NCI-H1092 (cell line): Measurements from ENCODE around the gene CCDC70.
A peak's percentile ranks its signal among the peaks of the same experiment; 100 is the strongest.
"Not testable (repeated sequence)": the region's sequence is repeated elsewhere in the genome, so short reads cannot be mapped to it uniquely, and the experiment has no call there.

Source experiments
- DNase-seq: peaks from one replicate; lab custom pipeline; 2025; lab: John Stamatoyannopoulos, UW

The CCDC70 gene

DNA sequence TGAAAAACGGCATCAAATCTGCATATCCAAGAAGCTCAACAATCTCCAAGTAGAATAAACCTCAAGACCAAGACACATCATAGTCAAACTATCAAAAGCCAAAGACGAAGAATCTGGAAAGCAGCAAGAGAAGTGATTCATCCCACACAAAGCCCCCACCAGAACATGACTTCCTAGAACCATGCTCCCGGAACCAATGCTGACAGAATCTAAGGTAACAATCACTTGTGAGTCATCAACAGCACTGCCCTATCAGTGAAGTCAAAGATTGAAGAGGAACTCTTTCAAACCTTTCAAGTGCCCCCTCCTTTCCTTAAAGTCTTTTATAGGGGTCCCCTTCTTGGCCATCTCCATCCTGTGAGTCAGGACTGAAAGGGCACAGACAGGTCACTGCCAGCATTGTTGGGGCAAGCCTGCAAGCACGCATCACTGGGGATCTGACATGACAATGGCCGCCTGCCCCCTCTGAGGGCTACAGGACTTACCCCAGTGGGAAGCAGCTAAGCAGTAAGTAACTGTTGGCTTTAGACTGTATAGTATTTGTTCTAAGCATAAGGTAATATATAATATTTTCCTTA lies at the start of gene CCDC70:
TSS of gene CCDC70 (plus strand) at position 247 of the 578 bp plus-strand sequence. CDS start 3,443 bp downstream, outside the sequence.
- no peak for DNase-seq

DNA sequence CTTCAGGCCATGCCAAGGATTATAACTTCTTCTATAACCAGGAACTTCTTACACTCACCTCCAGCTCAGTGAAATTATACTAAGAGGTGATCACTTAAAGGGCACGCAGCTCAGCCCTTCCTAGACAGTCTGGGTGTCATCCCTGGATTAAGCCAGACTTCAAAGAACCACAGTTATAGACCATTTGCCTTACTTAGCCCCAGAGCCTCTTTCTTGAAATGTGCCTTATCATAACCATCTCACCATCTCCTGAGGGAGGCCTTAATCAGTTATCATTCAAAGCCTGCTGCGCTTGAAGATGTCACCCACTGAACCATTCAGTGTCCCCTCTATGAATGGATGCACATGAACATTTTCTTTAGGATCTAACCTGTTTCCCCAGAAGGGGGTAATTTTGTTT lies 47.7 kb upstream of the CCDC70 start:
- DNase-seq: no peak

- peak; percentile 43 for DNase-seq
Observed at GRCh38 chr13:51814825-51815650, 46.7 kb upstream of the CCDC70 start.

DNA sequence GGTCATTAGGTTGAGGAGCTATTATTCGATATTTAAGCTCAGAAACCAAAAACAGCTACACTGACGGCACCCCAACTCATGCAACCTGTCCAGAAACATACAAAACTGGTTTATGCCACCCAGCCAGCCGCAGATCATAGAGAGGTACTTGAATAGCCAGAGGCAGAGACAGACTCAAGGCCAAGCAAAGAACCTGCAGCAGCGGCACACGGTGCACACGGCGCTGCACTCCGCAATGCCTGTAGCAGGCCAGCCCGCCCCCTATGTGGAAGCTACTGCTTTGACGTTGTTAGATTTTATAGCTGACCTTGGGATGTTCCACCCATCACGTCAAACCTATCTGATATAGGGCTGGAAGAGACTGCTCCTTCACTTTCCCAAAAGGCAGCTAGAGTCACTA lies 45.9 kb upstream of the CCDC70 start:
- DNase-seq: no peak

GRCh38 chr13:51816604-51817249 lies 45.0 kb upstream of the CCDC70 start:
- no peak for DNase-seq

- no peak for DNase-seq
Observed at GRCh38 chr13:51817717-51818116, 44.1 kb upstream of the CCDC70 start.

- DNase-seq: no peak
Observed at GRCh38 chr13:51818276-51818675, 43.5 kb upstream of the CCDC70 start.

DNA sequence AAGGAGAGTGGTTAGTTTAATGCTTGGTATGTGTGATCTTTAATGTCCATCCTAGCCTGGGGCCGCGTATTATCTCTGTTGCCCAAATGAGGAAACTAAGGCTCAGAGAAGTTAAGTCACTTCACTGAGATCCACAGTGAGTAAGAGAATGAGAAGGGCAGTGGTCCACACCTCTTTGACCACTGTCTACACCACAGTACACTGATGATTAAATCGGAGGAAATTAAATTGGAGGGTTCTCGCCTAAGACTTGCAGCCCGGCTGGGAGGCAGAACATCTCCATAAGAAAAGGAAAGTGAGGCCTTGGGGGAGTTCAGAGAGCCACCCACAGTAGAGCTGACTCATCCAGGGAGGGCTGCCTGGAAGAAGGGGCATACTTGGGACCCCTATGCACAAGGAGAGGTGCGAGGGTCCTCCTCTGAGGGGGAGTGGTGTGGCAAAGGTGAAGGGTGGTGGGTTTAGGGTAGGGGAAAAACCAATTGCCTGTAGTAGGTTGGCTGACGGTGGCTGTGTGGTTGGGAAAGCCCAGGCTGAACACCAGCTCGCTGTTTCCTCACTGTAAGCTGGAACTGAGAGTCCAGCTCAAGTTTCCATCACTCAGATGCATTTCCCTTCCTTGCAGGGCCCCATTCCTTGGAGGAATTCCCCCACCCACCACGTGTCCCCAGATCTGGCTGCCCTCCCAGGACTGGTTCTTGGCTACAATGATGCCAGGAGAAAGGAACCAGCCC lies 42.8 kb upstream of the CCDC70 start:
- DNase-seq: no peak

GRCh38 chr13:51819544-51819943 lies 42.2 kb upstream of the CCDC70 start:
- DNase-seq: no peak

GRCh38 chr13:51820016-51820597 lies 41.7 kb upstream of the CCDC70 start:
- no peak for DNase-seq

DNA sequence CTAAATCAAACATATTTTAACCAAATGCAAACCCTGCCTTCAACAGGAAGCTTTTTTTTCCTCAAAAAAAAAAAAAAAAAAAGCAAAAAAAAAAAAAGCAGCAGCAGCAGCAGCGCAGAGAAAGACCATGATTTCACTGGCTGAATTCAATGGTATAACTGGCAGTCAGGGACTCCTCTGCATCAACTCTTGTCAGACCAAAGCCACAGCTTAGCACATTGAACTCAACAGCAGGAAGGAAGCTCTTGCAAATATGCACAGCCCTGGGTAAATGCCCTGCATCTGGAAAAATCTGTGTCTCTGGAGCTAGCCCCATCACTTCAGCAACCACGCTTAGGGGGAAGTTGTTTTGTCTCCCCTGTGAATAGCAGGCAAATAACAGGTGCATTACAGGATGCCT lies 40.2 kb upstream of the CCDC70 start:
- DNase-seq: no peak

- DNase-seq: no peak
Observed at GRCh38 chr13:51822106-51822815, 39.5 kb upstream of the CCDC70 start.

DNA sequence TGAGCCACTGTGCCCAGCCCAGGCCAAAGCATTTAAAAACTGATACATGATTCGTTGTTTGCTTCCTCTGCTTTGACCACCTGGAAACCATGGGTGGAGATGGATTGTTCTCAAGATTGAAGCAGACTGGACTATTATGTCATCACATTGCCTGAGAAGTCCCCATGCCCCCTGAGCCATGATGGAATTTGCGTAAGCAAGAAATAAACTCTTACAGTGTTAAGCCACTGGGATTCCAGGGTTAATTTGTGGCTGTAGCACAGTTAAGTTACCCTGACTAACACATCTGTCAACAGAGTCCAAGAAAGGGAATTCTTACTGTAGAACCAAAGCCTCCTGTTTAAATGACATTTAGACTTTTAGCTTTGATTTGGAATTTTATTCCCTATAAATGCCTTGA lies 38.4 kb upstream of the CCDC70 start:
- no peak for DNase-seq

- DNase-seq: no peak
Observed at GRCh38 chr13:51823863-51824262, 37.9 kb upstream of the CCDC70 start.

- not testable (repeated sequence) for DNase-seq
Observed at GRCh38 chr13:51824712-51825111, 37.1 kb upstream of the CCDC70 start.

DNA sequence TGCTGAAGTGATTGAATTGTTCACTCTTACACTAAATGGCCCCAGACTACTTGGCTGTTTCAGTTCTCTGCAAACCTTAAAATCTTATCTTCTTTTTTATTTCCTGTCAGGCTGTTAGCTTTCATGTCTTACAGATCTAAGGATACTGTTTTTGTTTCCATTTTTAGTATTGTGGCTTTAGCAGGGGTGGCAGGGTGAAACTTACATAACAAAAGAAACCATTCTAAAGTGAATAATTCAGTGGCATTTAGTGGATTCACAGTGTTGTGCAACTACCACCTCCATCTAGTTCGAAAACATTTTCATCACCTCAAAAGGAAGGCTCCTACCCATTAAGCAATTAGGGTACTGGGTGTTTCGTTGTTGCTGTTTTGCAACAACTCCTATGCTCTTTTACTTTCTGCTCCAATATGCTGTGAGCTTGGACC lies 36.6 kb upstream of the CCDC70 start:
- DNase-seq: no peak

DNA sequence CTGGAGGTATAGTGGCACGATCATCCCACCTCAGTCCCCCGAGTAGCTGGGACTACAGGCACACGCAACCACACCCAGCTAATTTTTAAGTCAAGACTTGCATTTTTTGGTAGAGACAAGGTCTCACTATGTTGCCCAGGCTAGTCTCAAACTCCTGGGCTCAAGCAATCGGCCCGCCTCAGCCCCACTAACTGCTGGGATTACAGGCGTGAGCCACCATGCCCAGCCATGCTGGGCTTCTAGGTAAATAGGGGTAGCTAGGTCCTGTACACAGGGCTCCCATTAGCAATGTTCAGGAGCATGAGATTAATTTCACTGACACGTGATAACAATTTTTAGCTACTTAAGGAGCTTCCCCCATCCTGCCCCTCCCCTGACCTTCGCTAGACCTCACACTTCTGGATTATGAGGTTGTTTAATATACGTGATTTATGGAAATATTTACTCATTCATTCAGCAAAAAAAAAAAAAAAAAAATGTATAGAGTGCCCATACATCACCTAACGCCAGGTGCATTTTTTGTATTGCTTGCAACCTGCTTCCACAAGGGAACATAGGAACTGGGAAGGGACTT lies 36.0 kb upstream of the CCDC70 start:
- no peak for DNase-seq

- DNase-seq: no peak
Observed at GRCh38 chr13:51826606-51827005, 35.2 kb upstream of the CCDC70 start.

DNA sequence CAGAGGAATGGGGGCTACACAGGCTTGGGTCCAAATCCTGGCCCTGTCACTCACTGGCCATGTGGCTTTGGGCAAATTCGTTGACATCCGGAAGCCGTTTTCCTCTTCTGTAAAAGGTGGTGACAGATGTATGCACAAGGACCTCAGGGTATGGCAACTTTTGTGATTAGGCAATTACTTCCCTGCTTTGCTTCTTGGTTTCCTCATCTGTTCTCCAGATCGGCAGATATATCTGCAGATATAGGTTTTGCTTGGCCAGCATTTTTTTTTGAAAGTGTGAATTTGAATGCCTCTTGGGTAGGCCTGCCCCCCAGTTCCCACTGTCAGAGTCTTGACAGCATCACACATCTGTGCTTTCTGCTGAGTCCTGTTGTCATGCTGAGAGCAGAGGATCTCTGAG lies 34.5 kb upstream of the CCDC70 start:
- DNase-seq: no peak

DNA sequence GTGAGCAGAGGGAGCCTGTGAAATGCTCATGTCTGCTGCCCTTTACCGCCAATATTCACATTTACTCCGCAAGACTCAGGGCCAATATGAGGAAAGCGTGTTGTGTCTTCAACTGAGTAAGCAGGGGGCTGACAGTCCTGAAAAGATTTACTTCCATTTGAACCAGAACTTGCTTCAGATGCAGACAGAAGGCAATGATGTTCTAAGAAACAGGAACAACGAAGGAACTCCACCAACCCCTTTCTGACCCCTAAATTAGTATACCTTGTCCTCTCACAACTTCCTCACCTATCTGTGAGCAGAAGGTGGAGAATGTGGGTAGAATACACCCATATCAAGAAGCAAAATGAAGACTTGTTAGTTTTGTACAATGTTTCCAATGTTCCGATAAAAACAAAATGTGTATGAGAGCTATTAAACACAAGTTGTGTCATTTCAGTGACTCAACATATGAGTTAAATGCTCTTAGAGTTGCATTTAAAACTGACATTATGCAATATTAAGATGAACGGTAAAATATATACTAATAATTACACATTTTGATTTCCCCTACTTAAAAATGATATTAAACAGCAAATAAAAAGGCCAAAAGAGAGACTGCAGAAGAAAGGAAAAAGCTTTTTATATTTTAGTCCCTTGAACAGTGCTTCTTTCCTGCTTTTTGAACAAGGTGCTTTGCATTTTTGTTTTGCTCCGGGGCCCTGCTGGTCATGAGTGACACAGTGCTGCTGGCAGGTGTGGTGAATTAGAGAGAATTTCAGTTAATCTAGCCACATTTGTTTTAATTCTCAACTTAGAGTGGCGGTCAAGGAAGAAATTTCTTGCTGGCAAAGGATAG lies 32.8 kb upstream of the CCDC70 start:
- no peak for DNase-seq
